ENCODE results near the gene HABP2. TPM values are rescaled to one million over a fixed set of nuclear protein-coding genes. Genes with fewer than 3 reads are reported as not detected.

The HABP2 gene
- total and polyA plus RNA-seq, 2 experiments from 2014 or later: not detected

DNA sequence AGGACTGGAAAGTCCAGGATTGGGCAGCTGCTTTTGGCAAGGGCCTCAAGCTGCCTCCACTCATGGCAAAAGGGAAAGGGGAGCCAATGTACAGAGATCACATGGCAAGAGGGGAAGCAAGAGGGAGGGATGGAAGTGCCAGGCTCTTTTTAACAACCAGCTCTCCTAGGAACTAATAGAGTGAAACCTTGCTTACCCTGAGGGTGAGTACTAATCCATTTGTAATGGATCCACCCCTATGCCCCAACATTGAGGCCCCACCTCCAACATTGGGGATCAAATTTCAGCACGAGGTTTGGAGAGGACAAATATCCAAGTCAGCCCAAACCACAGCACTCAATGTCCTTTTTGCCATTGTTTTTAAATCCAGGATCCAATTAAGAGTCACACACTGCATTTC lies 12.5 kb downstream of the HABP2 start (continued):
- TF ChIP-seq, protein P1, sequence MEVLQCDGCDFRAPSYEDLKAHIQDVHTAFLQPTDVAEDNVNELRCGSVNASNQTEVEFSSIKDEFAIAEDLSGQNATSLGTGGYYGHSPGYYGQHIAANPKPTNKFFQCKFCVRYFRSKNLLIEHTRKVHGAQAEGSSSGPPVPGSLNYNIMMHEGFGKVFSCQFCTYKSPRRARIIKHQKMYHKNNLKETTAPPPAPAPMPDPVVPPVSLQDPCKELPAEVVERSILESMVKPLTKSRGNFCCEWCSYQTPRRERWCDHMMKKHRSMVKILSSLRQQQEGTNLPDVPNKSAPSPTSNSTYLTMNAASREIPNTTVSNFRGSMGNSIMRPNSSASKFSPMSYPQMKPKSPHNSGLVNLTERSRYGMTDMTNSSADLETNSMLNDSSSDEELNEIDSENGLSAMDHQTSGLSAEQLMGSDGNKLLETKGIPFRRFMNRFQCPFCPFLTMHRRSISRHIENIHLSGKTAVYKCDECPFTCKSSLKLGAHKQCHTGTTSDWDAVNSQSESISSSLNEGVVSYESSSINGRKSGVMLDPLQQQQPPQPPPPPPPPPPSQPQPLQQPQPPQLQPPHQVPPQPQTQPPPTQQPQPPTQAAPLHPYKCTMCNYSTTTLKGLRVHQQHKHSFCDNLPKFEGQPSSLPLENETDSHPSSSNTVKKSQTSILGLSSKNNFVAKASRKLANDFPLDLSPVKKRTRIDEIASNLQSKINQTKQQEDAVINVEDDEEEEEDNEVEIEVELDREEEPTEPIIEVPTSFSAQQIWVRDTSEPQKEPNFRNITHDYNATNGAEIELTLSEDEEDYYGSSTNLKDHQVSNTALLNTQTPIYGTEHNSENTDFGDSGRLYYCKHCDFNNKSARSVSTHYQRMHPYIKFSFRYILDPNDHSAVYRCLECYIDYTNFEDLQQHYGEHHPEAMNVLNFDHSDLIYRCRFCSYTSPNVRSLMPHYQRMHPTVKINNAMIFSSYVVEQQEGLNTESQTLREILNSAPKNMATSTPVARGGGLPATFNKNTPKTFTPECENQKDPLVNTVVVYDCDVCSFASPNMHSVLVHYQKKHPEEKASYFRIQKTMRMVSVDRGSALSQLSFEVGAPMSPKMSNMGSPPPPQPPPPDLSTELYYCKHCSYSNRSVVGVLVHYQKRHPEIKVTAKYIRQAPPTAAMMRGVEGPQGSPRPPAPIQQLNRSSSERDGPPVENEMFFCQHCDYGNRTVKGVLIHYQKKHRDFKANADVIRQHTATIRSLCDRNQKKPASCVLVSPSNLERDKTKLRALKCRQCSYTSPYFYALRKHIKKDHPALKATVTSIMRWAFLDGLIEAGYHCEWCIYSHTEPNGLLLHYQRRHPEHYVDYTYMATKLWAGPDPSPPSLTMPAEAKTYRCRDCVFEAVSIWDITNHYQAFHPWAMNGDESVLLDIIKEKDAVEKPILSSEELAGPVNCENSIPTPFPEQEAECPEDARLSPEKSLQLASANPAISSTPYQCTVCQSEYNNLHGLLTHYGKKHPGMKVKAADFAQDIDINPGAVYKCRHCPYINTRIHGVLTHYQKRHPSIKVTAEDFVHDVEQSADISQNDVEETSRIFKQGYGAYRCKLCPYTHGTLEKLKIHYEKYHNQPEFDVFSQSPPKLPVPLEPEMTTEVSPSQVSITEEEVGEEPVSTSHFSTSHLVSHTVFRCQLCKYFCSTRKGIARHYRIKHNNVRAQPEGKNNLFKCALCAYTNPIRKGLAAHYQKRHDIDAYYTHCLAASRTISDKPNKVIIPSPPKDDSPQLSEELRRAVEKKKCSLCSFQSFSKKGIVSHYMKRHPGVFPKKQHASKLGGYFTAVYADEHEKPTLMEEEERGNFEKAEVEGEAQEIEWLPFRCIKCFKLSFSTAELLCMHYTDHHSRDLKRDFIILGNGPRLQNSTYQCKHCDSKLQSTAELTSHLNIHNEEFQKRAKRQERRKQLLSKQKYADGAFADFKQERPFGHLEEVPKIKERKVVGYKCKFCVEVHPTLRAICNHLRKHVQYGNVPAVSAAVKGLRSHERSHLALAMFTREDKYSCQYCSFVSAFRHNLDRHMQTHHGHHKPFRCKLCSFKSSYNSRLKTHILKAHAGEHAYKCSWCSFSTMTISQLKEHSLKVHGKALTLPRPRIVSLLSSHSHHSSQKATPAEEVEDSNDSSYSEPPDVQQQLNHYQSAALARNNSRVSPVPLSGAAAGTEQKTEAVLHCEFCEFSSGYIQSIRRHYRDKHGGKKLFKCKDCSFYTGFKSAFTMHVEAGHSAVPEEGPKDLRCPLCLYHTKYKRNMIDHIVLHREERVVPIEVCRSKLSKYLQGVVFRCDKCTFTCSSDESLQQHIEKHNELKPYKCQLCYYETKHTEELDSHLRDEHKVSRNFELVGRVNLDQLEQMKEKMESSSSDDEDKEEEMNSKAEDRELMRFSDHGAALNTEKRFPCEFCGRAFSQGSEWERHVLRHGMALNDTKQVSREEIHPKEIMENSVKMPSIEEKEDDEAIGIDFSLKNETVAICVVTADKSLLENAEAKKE (CRISPR knock-in tag; IDR thresholded peaks at IDR 0.05): no peak
- TF ChIP-seq, protein P2, sequence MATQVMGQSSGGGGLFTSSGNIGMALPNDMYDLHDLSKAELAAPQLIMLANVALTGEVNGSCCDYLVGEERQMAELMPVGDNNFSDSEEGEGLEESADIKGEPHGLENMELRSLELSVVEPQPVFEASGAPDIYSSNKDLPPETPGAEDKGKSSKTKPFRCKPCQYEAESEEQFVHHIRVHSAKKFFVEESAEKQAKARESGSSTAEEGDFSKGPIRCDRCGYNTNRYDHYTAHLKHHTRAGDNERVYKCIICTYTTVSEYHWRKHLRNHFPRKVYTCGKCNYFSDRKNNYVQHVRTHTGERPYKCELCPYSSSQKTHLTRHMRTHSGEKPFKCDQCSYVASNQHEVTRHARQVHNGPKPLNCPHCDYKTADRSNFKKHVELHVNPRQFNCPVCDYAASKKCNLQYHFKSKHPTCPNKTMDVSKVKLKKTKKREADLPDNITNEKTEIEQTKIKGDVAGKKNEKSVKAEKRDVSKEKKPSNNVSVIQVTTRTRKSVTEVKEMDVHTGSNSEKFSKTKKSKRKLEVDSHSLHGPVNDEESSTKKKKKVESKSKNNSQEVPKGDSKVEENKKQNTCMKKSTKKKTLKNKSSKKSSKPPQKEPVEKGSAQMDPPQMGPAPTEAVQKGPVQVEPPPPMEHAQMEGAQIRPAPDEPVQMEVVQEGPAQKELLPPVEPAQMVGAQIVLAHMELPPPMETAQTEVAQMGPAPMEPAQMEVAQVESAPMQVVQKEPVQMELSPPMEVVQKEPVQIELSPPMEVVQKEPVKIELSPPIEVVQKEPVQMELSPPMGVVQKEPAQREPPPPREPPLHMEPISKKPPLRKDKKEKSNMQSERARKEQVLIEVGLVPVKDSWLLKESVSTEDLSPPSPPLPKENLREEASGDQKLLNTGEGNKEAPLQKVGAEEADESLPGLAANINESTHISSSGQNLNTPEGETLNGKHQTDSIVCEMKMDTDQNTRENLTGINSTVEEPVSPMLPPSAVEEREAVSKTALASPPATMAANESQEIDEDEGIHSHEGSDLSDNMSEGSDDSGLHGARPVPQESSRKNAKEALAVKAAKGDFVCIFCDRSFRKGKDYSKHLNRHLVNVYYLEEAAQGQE (IDR thresholded peaks at IDR 0.05; ENCODE audit: unreplicated experiment): no peak

- Histone ChIP-seq H3K79me2 (replicated peaks; ENCODE audit: insufficient read depth) (no peaks in the 10 kb centered on the region), H3K36me3 (ENCODE audit: insufficient read depth) (no peaks in the 10 kb centered on the region), H4K20me1 (replicated peaks; ENCODE audit: insufficient read depth) (no peaks in the 10 kb centered on the region), H3K4me1 (ENCODE audit: insufficient read depth) (peaks cover 19% of the 10 kb centered on the region; the same call in 1 of the 2 replicates), H3K27me3 (ENCODE audit: insufficient read depth) (peaks cover 18% of the 10 kb centered on the region), H3F3A (replicated peaks; ENCODE audit: low read depth) (no peaks in the 10 kb centered on the region), H2AFZ (no peak overlapping the region), H3K4me3 (no peak overlapping the region), H3K9me2 (ENCODE audit: insufficient read depth) (no peaks in the 10 kb centered on the region), H3K4me2 (no peak overlapping the region), H3K27ac (ENCODE audit: low read depth) (no peak overlapping the region)
- ATAC-seq (no peak), DNase-seq (ENCODE audit: low spot score) (no peak)
- H3K27ac Mint-ChIP-seq: no peak overlapping the region
- H3K36me3 Mint-ChIP-seq (ENCODE audit: low read depth): no peaks in the 10 kb centered on the region
- peaks cover 21% of the 10 kb centered on the region; the same call in 2 of the 3 replicates for H3K4me1 Mint-ChIP-seq
- no peak overlapping the region for H3K4me3 Mint-ChIP-seq
- H3K27me3 Mint-ChIP-seq (ENCODE audit: insufficient read depth, low read depth, poor library complexity): peaks cover 26% of the 10 kb centered on the region
- H3K9me3 Mint-ChIP-seq: no peaks in the 10 kb centered on the region
- TF ChIP-seq, protein P2 (IDR thresholded peaks at IDR 0.05; ENCODE audit: unreplicated experiment): no peak
- no peak for TF ChIP-seq STAT1 (IDR thresholded peaks at IDR 0.05; ENCODE audit: unreplicated experiment)
- no peak for TF ChIP-seq POLR2AphosphoS5 (IDR thresholded peaks at IDR 0.05; ENCODE audit: low read depth)
- TF ChIP-seq EZH2phosphoT487 (IDR thresholded peaks at IDR 0.05; ENCODE audit: unreplicated experiment): no peak
- TF ChIP-seq ZNF114 (CRISPR knock-in tag; IDR thresholded peaks at IDR 0.05): no peak
- TF ChIP-seq CREB1 (CRISPR knock-in tag; IDR thresholded peaks at IDR 0.05; ENCODE audit: low read depth): no peak
- TF ChIP-seq, protein P3, sequence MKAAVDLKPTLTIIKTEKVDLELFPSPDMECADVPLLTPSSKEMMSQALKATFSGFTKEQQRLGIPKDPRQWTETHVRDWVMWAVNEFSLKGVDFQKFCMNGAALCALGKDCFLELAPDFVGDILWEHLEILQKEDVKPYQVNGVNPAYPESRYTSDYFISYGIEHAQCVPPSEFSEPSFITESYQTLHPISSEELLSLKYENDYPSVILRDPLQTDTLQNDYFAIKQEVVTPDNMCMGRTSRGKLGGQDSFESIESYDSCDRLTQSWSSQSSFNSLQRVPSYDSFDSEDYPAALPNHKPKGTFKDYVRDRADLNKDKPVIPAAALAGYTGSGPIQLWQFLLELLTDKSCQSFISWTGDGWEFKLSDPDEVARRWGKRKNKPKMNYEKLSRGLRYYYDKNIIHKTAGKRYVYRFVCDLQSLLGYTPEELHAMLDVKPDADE (IDR thresholded peaks at IDR 0.05): no peak
- TF ChIP-seq EZH2 (IDR thresholded peaks at IDR 0.05; ENCODE audit: low read depth, unreplicated experiment): no peak
Observed at GRCh38 chr10:113566888-113567287, 14.0 kb downstream of the HABP2 start.

All from GM23338 (cell line).